ENCODE results near the gene PGBD1.

The PGBD1 gene

DNA sequence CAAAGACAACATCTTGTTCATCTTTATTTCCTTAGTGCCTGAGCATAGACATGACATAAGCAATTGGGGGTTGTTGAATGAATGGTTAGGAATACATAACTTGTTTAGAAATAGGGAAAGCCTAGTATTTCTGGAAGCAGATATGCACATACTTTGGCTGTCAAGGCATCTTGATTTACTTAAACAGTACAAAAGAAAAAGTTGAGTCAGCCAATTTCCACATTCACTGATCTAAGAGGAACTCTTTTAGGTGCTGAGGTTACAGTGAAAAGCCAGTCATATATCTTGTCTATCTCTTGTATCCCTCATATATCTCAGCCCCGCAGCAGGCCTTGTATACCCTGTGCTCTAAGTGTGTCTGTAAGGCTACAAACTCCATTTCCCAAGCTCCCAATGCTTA lies 40.9 kb upstream of the PGBD1 start:
- no peak overlapping the region for H3K4me2 ChIP-seq (ENCODE audit: low read length)

DNA sequence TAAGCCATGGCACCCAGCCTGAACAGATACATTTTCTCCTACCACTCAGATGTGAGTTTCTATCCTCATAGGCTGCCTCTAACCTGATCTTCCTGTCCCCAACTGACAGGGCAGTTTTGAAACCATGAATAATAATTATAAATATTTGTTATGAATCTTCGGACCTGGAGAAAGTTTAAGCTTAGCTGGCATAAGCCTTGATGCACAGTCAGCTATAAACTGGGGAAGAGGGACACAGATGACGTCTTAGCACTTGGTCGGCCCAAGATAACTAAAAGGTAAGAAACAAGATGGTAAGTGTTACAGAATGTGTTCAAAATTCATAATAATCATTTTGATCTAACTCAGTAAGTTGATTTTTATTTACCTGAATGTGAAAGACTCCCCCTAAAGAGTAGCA lies 37.4 kb upstream of the PGBD1 start:
- Histone ChIP-seq H3K36me3 (replicated peaks; ENCODE audit: low read depth, low read length) (no peaks in the 10 kb centered on the region), H3K27ac (ENCODE audit: low read length) (no peak overlapping the region), H3K4me3 (ENCODE audit: low read length) (no peak overlapping the region), H3K9me3 (ENCODE audit: insufficient read depth, low read length) (no peaks in the 10 kb centered on the region), H3K27me3 (ENCODE audit: low read depth, low read length) (no peaks in the 10 kb centered on the region), H3K4me2 (ENCODE audit: low read length) (no peak overlapping the region), H3K79me2 (ENCODE audit: low read length) (no peaks in the 10 kb centered on the region), H3K4me1 (ENCODE audit: low read length) (peaks cover 13% of the 10 kb centered on the region), H3K9ac (ENCODE audit: low read length) (no peak overlapping the region), H4K20me1 (ENCODE audit: insufficient read depth, low read length) (no peaks in the 10 kb centered on the region), H2AFZ (ENCODE audit: low read depth, low read length) (no peak overlapping the region)
- TF ChIP-seq, protein P1, sequence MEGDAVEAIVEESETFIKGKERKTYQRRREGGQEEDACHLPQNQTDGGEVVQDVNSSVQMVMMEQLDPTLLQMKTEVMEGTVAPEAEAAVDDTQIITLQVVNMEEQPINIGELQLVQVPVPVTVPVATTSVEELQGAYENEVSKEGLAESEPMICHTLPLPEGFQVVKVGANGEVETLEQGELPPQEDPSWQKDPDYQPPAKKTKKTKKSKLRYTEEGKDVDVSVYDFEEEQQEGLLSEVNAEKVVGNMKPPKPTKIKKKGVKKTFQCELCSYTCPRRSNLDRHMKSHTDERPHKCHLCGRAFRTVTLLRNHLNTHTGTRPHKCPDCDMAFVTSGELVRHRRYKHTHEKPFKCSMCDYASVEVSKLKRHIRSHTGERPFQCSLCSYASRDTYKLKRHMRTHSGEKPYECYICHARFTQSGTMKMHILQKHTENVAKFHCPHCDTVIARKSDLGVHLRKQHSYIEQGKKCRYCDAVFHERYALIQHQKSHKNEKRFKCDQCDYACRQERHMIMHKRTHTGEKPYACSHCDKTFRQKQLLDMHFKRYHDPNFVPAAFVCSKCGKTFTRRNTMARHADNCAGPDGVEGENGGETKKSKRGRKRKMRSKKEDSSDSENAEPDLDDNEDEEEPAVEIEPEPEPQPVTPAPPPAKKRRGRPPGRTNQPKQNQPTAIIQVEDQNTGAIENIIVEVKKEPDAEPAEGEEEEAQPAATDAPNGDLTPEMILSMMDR (IDR thresholded peaks at IDR 0.05; ENCODE audit: low read depth, low read length) = no peak
- no peak for TF ChIP-seq EZH2phosphoT487 (IDR thresholded peaks at IDR 0.05; ENCODE audit: low read depth)

More for the DNA sequence above, 40.9 kb upstream of the PGBD1 start:
- H4K20me1 ChIP-seq (ENCODE audit: insufficient read depth, low read length) = no peaks in the 10 kb centered on the region
- TF ChIP-seq EZH2phosphoT487 (IDR thresholded peaks at IDR 0.05; ENCODE audit: low read depth) = no peak
- TF ChIP-seq, protein P1 (IDR thresholded peaks at IDR 0.05; ENCODE audit: low read depth, low read length) = no peak
- H3K27ac ChIP-seq (ENCODE audit: low read length) = no peak overlapping the region
- peaks cover 13% of the 10 kb centered on the region for H3K4me1 ChIP-seq (ENCODE audit: low read length)
- no peaks in the 10 kb centered on the region for H3K9me3 ChIP-seq (ENCODE audit: insufficient read depth, low read length)
- no peaks in the 10 kb centered on the region for H3K27me3 ChIP-seq (ENCODE audit: low read depth, low read length)
- no peak overlapping the region for H3K4me3 ChIP-seq (ENCODE audit: low read length)
- H3K9ac ChIP-seq (ENCODE audit: low read length) = no peak overlapping the region
- H2AFZ ChIP-seq (ENCODE audit: low read depth, low read length) = no peak overlapping the region
- peaks cover 5% of the 10 kb centered on the region for H3K36me3 ChIP-seq (replicated peaks; ENCODE audit: low read depth, low read length)
- no peaks in the 10 kb centered on the region for H3K79me2 ChIP-seq (ENCODE audit: low read length)

DNA sequence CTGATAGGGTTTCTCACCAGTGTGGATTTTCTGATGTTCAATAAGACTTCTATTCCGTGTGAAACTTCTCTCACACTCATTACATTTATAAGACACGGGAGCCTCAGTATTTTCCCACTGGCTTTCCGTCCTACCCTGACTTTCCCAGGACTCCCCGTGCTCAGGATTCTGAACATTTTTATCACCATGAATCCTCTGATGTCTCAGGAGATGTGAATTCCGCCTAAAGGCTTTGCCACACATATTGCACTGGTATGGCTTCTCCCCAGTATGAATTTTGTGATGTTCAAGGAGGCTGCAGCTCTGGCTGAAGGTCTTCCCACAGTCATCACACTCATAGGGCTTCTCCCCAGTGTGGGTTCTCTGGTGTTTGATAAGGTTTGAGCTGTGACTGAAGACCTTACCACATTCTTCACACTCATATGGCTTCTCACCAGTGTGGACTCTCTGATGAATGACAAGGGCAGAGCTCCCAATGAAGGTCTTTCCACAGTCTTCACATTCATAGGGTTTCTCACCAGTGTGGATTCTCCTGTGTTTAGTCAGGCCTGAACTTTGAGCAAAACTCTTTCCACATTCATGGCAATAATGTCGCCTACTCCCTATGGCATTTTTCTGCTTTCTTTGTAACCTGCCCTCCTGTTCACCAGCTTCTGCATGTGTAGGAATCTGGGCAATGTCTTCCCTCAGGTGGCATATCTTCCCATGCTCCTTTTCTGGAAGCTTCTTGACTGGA lies 36.0 kb upstream of the PGBD1 start:
- H2AFZ ChIP-seq (ENCODE audit: low read depth, low read length) = no peak overlapping the region
- no peaks in the 10 kb centered on the region for H3K36me3 ChIP-seq (replicated peaks; ENCODE audit: low read depth, low read length)
- H3K4me1 ChIP-seq (ENCODE audit: low read length) = peaks cover 13% of the 10 kb centered on the region
- H3K9me3 ChIP-seq (ENCODE audit: insufficient read depth, low read length) = no peaks in the 10 kb centered on the region
- no peak overlapping the region for H3K27ac ChIP-seq (ENCODE audit: low read length)
- H4K20me1 ChIP-seq (ENCODE audit: insufficient read depth, low read length) = no peaks in the 10 kb centered on the region
- H3K9ac ChIP-seq (ENCODE audit: low read length) = no peak overlapping the region
- H3K27me3 ChIP-seq (ENCODE audit: low read depth, low read length) = no peaks in the 10 kb centered on the region
- no peak overlapping the region for H3K4me3 ChIP-seq (ENCODE audit: low read length)
- H3K4me2 ChIP-seq (ENCODE audit: low read length) = no peak overlapping the region
- no peak for TF ChIP-seq EZH2phosphoT487 (IDR thresholded peaks at IDR 0.05; ENCODE audit: low read depth)
- TF ChIP-seq, protein P1 (IDR thresholded peaks at IDR 0.05; ENCODE audit: low read depth, low read length) = no peak
- H3K79me2 ChIP-seq (ENCODE audit: low read length) = no peaks in the 10 kb centered on the region

DNA sequence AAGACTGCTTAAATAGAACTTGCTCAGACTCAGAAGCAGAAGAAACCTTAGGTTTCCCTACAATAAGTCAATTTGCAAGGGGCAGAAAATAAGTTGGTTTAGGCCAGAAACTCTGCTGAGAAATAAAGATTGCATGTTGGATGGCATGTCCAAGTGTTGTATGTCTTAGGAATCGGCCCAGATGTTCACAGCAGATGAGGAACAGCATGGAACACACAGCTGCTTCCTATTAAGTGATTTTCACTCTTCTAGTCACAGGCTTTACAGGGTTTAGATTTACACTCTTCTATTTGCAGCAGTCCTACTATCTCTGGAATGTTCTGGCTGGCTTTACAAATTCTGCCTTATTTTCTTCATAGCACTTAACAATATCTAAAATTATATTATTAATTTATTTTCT lies 32.5 kb upstream of the PGBD1 start:
- no peaks in the 10 kb centered on the region for H3K27me3 ChIP-seq (ENCODE audit: low read depth, low read length)
- no peak overlapping the region for H3K9ac ChIP-seq (ENCODE audit: low read length)
- H3K9me3 ChIP-seq (ENCODE audit: insufficient read depth, low read length) = no peaks in the 10 kb centered on the region
- peaks cover 5% of the 10 kb centered on the region; the same call in 1 of the 2 replicates for H3K4me1 ChIP-seq (ENCODE audit: low read length)
- H3K27ac ChIP-seq (ENCODE audit: low read length) = no peak overlapping the region
- no peak overlapping the region for H3K4me3 ChIP-seq (ENCODE audit: low read length)
- H3K4me2 ChIP-seq (ENCODE audit: low read length) = no peak overlapping the region
- H2AFZ ChIP-seq (ENCODE audit: low read depth, low read length) = no peak overlapping the region
- TF ChIP-seq, protein P1 (IDR thresholded peaks at IDR 0.05; ENCODE audit: low read depth, low read length) = no peak
- TF ChIP-seq EZH2phosphoT487 (IDR thresholded peaks at IDR 0.05; ENCODE audit: low read depth) = no peak
- H3K36me3 ChIP-seq (replicated peaks; ENCODE audit: low read depth, low read length) = no peaks in the 10 kb centered on the region
- no peaks in the 10 kb centered on the region for H3K79me2 ChIP-seq (ENCODE audit: low read length)
- H4K20me1 ChIP-seq (ENCODE audit: insufficient read depth, low read length) = no peaks in the 10 kb centered on the region
